Measurements from ENCODE around the gene P2RX7. TPM values are rescaled to one million over a fixed set of nuclear protein-coding genes. Genes with fewer than 3 reads are reported as not detected.

P2RX7 gene
- total RNA-seq (1 to 10 TPM in 1 of 4 donors, under 1 TPM in 3; 0.17 to 1.3 (median 0.50) TPM), polyA plus RNA-seq (under 1 TPM; 0.07 to 0.16 (median 0.10) TPM)
- long read RNA-seq, donor 1: 0 reads
- long read RNA-seq, donor 2: 0 reads

DNA sequence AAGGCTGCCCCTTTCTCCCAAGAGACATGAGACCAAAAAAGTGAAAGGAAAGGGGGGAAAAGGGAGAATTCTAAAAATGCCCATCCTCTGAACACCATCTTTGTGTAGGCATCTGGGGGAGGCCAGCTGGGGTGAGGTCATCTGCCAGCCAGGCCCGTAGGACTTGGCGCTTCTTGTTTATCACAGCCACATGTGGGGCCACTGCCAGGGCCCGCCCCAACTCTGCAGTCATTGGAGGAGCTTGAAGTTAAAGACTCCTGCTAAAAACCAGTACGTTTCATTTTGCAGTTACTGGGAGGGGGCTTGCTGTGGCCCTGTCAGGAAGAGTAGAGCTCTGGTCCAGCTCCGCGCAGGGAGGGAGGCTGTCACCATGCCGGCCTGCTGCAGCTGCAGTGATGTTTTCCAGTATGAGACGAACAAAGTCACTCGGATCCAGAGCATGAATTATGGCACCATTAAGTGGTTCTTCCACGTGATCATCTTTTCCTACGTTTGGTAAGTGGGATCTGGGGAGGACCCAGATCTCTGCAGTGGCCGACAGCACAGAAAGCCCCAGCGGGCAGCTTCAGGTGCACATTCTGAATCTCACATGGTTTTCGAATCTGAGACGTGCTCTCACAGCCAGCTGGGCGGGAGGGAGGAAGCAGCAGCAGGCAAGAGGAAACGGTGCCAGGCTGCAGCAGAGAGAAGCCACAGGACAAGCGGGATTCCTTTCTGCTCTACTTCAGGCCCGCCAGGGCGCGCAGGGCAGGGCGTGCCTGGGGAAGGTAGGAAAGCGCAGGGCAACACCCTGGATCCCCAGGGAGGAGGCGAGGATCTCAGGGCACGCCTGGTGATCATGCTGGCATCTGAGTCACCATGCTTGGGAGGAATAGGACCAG is at the start of gene P2RX7:
TSS of gene P2RX7 (plus strand) at position 276 of the 881 bp plus-strand sequence. CDS start at position 371, 95 bp downstream.
- intact Hi-C loops (cut with DNase I): no loop called here
- peaks cover 6% of the 10 kb centered on the region for H3K4me1 ChIP-seq
- peak; percentile 67 to 82 (median 75) for ATAC-seq

GRCh38 chr12:121084229-121084628 is 48.4 kb upstream of the P2RX7 start:
- intact Hi-C loops (cut with DNase I): no loop called here
- no peaks in the 10 kb centered on the region for H3K4me1 ChIP-seq
- no peaks in the 10 kb centered on the region for H3K9me3 ChIP-seq
- H3K36me3 ChIP-seq (ENCODE audit: insufficient read depth in 1 of 2, low read depth in 1 of 2): no peaks in the 10 kb centered on the region
- H3K27ac ChIP-seq: no peak overlapping the region
- ATAC-seq (no peak), DNase-seq (no peak)
- H3K27me3 ChIP-seq (ENCODE audit: insufficient read depth in 3 of 3, low read length in 2 of 3): no peaks in the 10 kb centered on the region
- TF ChIP-seq CTCF (IDR thresholded peaks at IDR 0.05): no peak
- no peak overlapping the region for H3K4me3 ChIP-seq
- WGBS, 3 donors: 42 to 60% (median 45%) methylated on average over 3 of the region's 3 CpGs

More for the DNA sequence above, at the start of gene P2RX7:
- Histone ChIP-seq H3K4me3 (peak within 1 kb of the TSS; percentile 72), H3K27ac (peak within 1 kb of the TSS; percentile 65), H3K36me3 (ENCODE audit: insufficient read depth in 1 of 2, low read depth in 1 of 2) (no peaks in the 10 kb centered on the region), H3K27me3 (ENCODE audit: insufficient read depth in 3 of 3, low read length in 2 of 3) (no peaks in the 10 kb centered on the region), H3K9me3 (no peaks in the 10 kb centered on the region)
- TF ChIP-seq CTCF (IDR thresholded peaks at IDR 0.05): no peak
- WGBS, 3 donors: 2 to 4% (median 3%) methylated on average over 25 of the region's 25 CpGs
- peak; percentile 65 to 80 for DNase-seq

- WGBS, 3 donors: 75 to 84% (median 79%) methylated on average over 4 of the region's 4 CpGs
- Histone ChIP-seq H3K9me3 (no peaks in the 10 kb centered on the region), H3K4me3 (no peak overlapping the region)
Observed at GRCh38 chr12:121085069-121085468, 47.6 kb upstream of the P2RX7 start.

DNA sequence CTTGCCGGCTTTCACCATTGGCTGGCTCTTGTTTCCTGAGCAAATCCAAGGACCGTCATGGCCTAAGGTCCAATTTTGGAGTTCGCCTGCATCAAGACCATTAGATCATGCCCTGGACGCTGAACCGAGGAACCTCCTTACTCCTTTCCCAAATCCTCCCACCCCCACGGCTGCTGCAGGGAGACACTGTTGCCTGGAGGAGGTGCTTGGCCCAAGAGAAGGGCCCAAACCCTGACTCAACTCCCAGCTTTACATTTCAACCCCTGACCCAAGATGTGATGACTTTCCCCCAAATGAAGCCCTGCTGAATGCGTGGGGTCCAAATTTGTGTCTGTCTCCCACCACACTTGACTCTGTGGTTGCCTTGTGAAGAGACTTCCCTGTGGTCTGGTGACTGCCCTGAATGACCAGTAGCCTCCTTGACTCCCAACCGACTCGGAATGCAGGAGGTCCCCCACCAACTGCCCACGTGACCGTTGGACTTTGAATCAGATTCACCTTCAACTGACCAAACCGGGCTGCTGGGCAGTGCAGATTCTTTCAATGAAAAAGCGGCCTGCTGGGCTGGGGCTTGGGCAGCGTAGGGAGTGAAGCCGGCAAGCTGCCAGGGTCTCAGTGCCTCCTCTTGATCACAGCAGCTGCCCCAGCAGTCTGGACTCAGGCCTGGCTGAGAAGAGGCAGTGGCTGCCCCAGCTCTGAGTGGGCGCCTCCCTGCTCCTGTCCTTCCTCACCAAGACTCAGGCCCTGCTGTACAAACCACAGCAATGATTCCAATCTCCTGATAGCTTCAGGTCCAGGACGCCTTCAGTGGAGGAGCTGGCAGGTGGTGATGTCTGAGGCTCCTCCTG is 46.9 kb upstream of the P2RX7 start:
- ATAC-seq: no peak
- Histone ChIP-seq H3K4me1 (no peaks in the 10 kb centered on the region), H3K27ac (no peak overlapping the region), H3K4me3 (no peak overlapping the region), H3K9me3 (no peaks in the 10 kb centered on the region), H3K36me3 (ENCODE audit: insufficient read depth in 1 of 2, low read depth in 1 of 2) (no peaks in the 10 kb centered on the region), H3K27me3 (ENCODE audit: insufficient read depth in 3 of 3, low read length in 2 of 3) (no peaks in the 10 kb centered on the region)
- intact Hi-C loops (cut with DNase I): no loop called here
- no peak for DNase-seq
- no peak for TF ChIP-seq CTCF (IDR thresholded peaks at IDR 0.05)
- WGBS, 3 donors: 68 to 81% (median 80%) methylated on average over 17 of the region's 17 CpGs

More at GRCh38 chr12:121085069-121085468, 47.6 kb upstream of the P2RX7 start:
- intact Hi-C loops (cut with DNase I): no loop called here
- H3K27me3 ChIP-seq (ENCODE audit: insufficient read depth in 3 of 3, low read length in 2 of 3): no peaks in the 10 kb centered on the region
- no peak for DNase-seq
- H3K36me3 ChIP-seq (ENCODE audit: insufficient read depth in 1 of 2, low read depth in 1 of 2): no peaks in the 10 kb centered on the region
- no peak for TF ChIP-seq CTCF (IDR thresholded peaks at IDR 0.05)
- no peak for ATAC-seq
- no peak overlapping the region for H3K27ac ChIP-seq
- no peaks in the 10 kb centered on the region for H3K4me1 ChIP-seq
